Nephron progenitor cell (in vitro differentiated cells): Measurements from ENCODE around the gene CYP46A1.

ENCODE experiments used
- DNase-seq: peaks from one replicate; pipeline ENCODE4 v3.0.0; 2021
- H3K27ac Mint-ChIP-seq: 2 replicates; pipeline ENCODE4 v1.8.0; 2021; ENCODE audit warnings: mild to moderate bottlenecking, moderate library complexity, mixed read lengths
- H3K27me3 Mint-ChIP-seq: 2 replicates; pipeline ENCODE4 v1.8.0; 2021; ENCODE audit warnings: mild to moderate bottlenecking, low read depth, mixed read lengths; ENCODE audit not compliant: poor library complexity
- H3K36me3 Mint-ChIP-seq: 2 replicates; pipeline ENCODE4 v1.8.0; 2021; ENCODE audit warnings: low read depth, mixed read lengths
- H3K4me1 Mint-ChIP-seq: 2 replicates; pipeline ENCODE4 v1.8.0; 2021; ENCODE audit warnings: mixed read lengths
- H3K4me3 Mint-ChIP-seq: 2 replicates; pipeline ENCODE4 v1.8.0; 2021; ENCODE audit warnings: mild to moderate bottlenecking, moderate library complexity, mixed read lengths
- H3K9me3 Mint-ChIP-seq: 2 replicates; pipeline ENCODE4 v1.8.0; 2021; ENCODE audit warnings: mild to moderate bottlenecking, moderate library complexity, mixed read lengths
- TF ChIP-seq, protein P1 (sequence below): fragments of 200-600 bp; sonication (generic); IDR thresholded peaks from 2 replicates; pipeline ENCODE4 v1.5.0; 2021; ENCODE audit warnings: antibody characterized with exemption

Gene CYP46A1

DNA sequence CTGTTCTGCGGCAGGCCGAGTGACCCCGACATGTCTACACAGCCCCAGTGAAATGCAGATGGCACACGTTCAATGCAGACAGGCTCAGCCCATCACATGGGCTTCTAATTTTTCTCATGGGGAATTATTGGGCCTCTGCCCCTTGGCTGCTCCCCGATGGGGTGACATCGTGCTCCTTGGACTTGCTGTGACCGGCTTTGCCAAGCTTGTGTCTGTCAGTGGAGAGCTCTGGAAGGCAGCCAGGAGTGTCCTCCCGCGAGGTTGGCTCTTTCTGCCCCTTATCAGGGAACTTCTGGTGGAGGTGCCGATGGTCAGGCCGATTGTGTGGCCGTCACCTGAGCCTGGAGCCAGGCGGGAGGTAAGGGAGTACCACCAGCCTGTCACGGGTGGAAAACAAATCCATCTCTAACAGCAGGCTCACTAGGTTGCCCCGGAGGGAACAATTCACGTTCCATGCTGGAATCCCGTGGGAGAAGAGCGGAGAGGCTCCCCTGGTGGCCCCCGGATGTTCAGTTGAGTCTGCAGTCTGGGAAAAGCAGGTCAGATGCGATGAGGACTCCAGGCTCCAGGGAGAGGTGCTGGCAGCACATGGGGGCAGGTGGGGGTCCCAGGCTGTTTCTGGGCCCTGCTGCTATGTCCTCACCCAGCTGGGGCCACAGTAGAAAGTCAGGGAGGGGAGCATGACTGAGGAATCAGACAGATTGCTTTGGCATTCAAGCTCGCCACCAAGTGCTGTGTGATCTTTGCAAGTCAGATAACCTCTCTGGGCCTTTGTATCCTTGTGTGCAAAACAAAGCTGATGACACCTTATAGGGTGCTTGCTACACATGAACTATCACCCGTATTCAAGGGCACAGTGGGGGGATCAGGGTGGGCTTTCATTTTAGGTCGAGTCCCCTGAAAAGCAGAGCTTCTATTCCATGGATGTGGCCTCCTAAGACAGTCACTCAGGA, 65.9 kb downstream of the CYP46A1 start:
- Mint-ChIP-seq H3K4me3 (no peak overlapping the region), H3K9me3 (no peaks in the 10 kb centered on the region), H3K36me3 (no peaks in the 10 kb centered on the region), H3K27me3 (peaks cover 37% of the 10 kb centered on the region), H3K27ac (no peak overlapping the region), H3K4me1 (peaks cover 57% of the 10 kb centered on the region)
- TF ChIP-seq, protein P1, sequence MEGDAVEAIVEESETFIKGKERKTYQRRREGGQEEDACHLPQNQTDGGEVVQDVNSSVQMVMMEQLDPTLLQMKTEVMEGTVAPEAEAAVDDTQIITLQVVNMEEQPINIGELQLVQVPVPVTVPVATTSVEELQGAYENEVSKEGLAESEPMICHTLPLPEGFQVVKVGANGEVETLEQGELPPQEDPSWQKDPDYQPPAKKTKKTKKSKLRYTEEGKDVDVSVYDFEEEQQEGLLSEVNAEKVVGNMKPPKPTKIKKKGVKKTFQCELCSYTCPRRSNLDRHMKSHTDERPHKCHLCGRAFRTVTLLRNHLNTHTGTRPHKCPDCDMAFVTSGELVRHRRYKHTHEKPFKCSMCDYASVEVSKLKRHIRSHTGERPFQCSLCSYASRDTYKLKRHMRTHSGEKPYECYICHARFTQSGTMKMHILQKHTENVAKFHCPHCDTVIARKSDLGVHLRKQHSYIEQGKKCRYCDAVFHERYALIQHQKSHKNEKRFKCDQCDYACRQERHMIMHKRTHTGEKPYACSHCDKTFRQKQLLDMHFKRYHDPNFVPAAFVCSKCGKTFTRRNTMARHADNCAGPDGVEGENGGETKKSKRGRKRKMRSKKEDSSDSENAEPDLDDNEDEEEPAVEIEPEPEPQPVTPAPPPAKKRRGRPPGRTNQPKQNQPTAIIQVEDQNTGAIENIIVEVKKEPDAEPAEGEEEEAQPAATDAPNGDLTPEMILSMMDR = no peak
- no peak for DNase-seq

DNA sequence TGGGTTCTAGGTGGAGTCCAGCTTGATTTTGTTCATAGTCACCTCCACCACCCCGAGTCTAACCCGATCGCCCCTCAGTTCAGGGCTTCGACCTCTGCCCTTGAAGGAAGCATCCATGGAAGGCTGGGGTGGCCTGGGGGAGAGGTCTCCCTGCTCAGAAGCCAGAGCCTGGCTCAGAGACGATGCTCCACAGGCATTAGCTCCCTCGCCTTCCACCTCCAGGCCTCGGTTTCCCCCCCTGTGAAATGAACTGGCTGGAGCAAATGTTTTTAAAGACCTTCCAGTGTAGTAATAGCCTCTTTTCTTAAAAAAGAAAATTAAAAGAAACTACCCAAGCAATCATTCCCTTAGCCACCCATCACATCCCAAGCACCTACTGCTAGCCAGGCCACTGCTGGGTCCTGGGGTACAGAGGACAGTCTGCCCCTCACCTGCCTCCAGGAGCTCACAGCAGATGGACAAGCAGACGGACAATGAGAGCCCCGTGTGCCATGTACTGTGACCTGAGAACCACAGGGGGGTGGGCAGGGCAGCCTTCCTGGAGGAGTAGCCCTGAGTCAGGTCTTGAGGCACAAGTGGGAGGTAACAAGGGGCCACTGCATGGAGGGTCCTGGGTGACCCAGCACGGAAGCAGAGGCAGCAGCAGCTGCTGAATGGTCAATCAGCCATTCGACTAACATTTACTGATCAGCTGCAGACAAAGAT, 66.8 kb downstream of the CYP46A1 start:
- H3K27me3 Mint-ChIP-seq = peaks cover 34% of the 10 kb centered on the region
- no peak for DNase-seq
- no peak overlapping the region for H3K27ac Mint-ChIP-seq
- TF ChIP-seq, protein P1 = no peak
- no peaks in the 10 kb centered on the region for H3K9me3 Mint-ChIP-seq
- peaks cover 54% of the 10 kb centered on the region for H3K4me1 Mint-ChIP-seq
- no peaks in the 10 kb centered on the region for H3K36me3 Mint-ChIP-seq
- H3K4me3 Mint-ChIP-seq = no peak overlapping the region

DNA sequence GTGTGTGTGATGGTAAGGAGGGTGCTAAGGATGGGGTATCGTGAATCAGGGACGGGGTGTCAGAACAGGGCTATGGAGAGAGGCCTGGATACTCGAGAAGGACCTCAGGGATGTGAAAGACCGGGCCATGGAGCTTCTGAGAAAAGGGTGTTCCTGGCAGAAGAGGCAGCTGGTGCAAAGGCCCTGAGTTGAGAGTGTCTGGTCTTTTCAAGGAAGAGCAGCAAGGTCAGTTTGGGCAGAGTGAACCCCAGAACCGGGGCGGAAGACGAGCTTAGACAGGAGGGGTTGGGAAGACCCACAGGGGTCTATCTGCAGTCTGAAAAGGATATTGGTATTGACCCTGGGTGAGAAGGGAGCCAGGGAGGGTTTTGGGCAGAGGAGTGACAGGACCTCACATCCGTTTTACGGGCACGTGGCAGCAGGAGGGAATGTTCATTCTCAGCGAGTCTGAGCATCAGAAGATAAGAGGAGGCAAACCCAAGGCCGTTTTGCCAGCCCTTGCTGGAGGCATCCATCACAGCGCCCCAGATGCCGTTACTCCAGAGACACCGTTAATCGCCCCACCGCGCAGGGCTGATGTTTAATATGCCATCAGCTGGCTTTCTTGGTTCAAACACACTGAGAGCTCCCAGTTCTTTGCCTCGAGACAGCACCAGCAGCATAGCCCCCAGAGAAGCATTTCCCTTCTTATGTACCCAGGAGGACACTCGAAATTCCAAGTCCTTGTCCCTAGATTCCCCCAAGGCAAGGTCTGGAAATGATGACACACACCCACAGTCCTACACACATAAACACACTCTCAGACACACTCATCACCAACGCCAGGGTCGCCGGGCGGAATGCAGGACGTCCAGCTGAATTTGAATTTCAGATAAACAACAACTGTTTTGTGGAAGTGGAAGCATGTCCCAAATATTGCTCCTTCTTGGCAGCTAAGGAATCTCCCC, 67.7 kb downstream of the CYP46A1 start:
- Mint-ChIP-seq H3K27me3 (peaks cover 31% of the 10 kb centered on the region), H3K27ac (peak overlapping the region; percentile 35), H3K36me3 (no peaks in the 10 kb centered on the region), H3K9me3 (no peaks in the 10 kb centered on the region), H3K4me1 (peaks cover 50% of the 10 kb centered on the region), H3K4me3 (no peak overlapping the region)
- TF ChIP-seq, protein P1 = no peak
- DNase-seq = no peak

DNA sequence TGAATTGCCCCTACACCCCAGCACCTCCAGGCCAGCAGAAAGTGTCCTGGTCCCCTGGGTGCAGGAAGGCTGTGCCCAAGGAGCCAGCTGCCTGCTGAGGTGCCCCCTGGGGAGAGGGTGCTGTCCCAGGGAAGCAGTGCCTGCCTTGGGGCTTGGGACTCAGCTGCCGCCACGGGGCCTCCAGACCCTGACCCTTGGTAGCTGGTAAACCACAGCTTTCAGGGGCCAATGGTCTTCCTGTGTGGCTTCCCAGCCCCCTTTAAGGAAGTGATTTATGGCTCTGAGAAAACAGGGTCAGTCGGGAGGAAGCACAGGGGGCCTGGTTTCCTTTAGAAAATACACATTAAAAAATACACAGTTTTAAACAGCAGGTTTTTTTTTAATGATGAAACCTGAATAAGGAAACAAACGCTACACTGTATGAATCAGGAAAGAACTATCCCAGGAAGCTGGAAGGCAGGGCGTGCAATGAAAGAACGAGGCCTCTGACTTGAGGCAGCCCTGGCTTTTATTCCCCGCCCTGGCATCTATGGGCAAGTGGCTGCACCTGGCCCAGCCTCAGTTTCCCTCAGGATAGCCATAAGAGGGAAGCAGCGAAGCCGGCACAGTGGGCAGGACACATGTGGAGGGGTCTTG, 68.5 kb downstream of the CYP46A1 start:
- Mint-ChIP-seq H3K9me3 (no peaks in the 10 kb centered on the region), H3K27me3 (peaks cover 25% of the 10 kb centered on the region), H3K4me1 (peaks cover 45% of the 10 kb centered on the region), H3K4me3 (peak overlapping the region; percentile 59), H3K36me3 (no peaks in the 10 kb centered on the region), H3K27ac (no peak overlapping the region)
- peak; percentile 45 for DNase-seq
- TF ChIP-seq, protein P1 = no peak
